Measurements from ENCODE around the gene ASXL3.
A peak's percentile ranks its signal among the peaks of the same experiment; 100 is the strongest.

Gene ASXL3

DNA sequence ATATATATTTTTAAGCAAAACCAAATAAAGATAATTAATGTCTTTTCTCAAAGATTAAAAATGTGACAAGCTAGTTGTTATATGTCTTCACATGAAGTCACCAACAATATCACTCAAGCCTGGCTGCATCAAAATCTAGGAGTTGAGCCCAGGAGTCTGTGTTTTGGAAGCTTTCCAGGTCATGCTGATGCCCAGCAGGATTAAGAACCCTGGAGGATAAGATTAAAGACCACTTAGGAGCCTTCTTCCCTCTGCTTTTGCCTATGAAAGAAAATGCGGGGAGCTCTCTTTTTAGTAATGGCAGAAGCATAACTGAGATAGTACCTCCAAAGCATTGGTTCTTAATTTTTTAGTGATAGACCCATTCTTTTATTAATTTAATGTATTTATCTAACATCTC is 157.4 kb downstream of the ASXL3 start:
- no peak for FAIRE-seq

DNA sequence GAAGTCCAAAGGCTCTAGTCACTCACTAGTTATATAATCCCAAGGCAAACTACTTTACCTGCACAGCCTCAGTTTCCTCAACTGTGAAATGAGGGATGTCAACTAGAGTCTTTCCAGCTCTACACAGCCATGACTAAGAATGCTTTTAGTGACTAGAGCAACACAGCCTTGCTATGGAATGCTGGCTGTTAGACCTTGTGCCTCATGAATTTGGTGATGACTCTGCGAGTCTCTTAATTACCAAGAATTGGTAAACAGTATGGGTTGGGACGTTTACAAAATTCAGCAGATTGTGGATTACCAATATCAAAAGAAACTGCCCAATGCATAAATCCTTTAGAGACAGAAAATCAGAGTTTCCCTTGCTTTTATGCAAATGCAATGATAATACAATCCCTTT is 163.7 kb downstream of the ASXL3 start:
- FAIRE-seq = no peak

DNA sequence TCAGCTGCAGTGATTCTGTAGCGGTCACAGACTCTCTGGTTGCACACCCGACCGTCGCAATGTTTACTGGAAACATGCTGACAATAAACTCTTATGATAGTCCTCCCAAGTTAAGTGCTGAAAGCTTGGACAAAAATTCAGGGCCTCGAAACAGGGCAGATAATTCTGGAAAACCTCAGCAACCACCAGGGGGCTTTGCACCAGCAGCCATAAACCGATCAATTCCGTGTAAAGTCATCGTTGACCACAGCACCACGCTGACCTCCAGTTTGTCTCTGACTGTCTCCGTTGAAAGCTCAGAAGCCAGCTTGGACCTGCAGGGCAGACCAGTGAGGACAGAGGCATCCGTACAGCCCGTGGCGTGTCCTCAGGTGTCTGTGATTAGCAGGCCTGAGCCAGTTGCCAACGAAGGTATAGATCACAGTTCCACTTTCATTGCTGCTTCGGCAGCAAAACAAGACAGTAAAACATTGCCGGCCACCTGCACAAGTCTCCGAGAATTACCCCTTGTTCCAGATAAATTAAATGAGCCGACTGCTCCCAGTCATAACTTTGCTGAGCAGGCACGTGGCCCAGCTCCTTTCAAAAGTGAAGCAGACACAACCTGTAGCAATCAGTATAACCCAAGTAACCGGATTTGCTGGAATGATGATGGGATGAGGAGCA is 166.1 kb downstream of the ASXL3 start:
- FAIRE-seq = no peak

DNA sequence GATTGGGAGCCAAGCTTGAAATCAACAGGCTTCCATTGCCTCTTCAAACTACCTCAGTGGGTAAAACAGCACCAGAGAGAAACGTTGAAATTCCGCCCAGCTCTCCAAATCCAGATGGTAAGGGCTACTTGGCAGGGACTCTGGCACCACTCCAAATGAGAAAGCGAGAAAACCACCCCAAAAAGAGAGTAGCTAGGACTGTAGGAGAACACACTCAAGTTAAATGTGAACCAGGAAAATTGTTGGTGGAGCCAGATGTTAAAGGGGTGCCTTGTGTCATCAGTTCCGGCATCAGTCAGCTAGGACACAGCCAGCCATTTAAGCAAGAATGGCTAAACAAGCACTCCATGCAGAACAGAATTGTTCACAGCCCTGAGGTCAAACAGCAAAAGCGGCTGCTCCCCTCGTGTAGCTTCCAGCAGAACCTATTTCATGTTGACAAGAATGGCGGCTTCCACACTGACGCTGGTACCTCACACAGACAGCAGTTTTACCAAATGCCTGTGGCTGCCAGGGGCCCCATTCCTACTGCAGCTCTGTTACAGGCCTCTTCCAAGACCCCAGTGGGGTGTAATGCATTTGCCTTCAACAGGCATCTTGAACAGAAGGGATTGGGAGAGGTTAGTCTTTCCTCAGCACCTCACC is 167.3 kb downstream of the ASXL3 start:
- FAIRE-seq = no peak

DNA sequence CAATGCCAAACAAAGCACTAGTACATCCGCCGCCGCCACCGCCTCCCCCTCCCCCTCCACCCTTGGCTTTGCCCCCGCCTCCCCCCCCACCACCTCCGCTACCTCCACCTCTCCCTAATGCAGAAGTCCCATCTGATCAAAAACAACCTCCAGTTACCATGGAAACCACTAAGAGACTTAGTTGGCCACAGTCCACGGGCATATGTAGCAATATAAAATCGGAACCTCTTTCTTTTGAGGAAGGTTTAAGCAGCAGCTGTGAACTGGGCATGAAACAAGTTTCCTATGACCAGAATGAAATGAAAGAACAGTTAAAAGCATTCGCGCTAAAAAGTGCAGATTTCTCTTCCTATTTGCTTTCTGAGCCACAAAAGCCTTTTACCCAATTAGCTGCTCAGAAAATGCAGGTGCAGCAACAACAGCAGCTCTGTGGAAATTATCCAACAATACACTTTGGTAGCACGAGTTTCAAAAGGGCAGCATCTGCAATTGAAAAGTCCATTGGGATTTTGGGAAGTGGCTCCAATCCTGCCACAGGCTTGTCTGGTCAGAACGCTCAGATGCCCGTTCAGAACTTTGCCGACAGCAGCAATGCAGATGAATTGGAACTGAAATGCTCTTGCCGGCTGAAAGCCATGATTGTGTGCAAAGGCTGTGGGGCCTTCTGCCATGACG is 168.0 kb downstream of the ASXL3 start:
- FAIRE-seq = no peak

DNA sequence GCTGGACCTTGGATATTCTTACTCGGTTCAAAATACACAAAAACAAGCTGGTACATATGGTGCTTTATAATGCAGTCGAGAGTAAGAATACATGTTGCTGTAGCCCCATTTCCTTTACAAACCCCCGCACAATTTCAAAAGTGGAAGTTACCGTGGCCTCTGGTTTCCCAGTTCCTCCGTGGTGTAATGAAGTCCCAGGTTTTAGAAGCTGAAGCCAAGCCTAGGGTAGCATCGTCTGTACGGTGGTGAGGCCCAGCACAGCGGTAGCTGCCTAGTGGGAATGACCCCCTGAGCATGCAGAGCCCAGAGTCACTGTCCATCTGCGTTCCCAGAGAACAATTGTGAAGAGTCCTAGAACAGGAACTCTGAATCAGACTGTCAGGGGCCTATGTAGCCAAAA is 171.8 kb downstream of the ASXL3 start:
- FAIRE-seq = no peak

DNA sequence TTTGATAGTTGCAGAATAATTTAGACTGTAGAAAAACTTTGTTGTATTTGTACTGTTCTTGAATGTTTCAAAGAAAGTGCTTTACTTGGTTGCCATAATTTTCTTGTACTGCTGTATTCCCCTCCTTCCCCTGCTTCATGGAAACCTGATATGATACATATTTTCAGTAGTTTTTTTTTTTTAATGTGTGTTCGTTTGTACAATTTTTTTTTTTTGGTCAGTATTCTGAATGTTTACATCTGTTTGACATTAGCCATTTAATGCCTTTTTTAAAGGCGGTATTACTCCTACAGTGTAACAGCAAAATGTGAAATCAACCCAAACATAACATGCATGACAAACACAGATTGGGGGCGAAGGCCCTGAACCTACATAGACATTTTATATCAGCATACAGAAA is 172.3 kb downstream of the ASXL3 start:
- no peak for FAIRE-seq

DNA sequence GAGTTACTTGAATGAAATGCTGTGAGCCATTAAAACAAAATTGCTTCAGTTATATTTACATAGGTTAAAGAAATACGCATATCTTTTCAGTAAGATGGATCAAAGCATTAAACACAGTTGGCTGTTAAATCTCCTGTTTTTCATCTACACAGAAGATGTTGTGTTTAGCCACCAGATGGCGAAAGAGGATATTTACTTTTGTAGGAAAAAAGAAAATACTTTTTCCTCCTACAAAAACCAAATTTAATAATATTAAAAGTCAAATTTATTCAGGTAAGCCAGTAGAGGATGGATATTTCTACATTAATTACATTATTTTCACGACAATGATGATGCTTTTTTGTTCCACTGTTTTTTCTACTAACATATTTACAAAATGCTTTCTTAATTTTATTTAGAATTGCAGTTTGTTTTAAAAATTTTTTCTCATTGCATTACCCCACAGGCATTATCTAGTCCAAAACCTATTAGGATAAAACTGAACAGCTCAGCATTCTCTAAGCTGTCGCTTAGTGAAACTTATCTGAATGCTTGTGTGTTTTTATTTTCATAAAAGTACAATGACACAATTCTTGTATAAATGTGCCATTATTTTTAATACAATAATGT is 173.7 kb downstream of the ASXL3 start:
- FAIRE-seq = peak; percentile 86

DNA sequence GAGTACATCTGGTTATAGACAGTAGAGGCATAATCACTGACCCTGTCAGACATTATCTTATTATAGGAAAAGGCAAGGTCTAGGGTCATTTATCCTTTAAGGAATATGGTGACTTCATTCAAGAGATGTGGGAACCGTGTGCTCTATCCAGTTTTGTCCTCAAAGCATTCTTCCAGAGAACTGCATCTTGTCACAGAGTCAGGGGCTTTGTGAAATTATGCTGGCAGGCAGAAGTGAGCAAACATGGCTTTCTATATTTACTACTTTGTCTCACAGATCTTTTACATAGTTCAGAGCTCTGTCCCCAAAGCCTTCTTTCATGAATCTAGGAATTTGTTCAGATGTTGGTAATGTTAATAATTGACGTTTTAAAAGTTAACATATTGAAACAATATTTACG is 177.4 kb downstream of the ASXL3 start:
- no peak for FAIRE-seq

DNA sequence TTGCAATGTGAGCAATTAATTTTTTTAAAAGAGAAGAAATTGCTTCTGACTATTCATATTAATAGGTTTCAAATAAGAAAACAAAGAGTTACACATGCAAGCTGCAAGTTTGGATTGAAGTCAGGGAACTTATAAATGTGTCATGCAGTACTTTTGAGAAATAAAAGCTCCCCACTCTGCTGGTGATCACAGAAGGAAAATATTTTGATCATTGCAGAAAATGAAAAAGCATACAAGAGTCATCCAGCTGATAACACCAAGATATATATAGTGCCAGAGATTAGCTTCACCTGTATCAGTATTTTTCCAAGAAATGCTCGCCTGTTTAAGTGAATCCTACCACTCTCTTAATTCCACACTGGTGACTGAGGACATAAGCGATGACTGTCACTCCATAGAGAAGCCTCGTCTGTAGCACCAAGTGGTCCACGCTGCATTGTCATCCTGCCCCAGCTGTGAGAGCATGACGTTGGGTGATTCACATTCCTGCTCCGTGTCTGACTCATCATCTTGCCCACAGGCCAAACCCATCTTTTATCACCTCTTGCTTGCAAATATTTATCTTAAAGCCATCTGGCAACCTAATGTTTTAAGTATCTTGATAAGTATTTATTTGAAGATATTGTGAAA is 178.0 kb downstream of the ASXL3 start:
- no peak for FAIRE-seq

DNA sequence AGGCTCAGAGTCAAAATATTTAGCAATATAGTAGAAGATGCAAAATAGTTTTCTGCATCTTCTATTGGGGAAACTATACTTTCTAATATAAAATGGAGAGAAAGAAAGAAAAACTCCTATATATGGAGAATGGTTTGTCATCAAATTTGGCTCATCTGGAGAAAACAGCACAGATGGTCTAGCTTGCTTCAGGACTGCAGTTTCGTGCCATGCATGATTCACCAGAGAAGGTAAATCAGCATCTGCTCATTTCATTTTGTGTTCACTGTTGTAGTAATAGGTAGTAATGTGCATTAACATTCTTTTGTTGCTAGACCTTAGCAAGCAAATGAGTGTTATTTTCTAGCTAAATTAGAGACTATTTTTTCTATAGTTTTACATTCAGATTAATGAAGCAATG is 179.0 kb downstream of the ASXL3 start:
- FAIRE-seq = no peak

DNA sequence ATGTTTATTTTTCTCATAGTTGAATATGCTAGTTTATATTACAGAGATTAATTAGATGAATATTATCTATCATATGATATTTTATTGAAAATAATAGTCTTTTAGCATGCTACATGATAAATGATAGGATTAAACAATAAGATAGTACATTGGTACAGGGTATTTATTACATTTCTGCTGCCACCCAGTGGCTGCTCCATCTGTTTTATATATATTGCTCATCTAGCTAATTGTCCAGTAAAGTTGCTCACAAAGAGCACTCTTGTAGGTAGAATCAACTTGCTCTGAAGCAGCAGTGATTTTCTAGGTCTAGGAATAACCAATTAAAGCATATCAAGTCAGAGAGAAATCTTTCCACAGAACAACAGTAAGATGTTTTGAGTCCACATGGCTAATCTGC is 183.3 kb downstream of the ASXL3 start:
- FAIRE-seq = no peak

DNA sequence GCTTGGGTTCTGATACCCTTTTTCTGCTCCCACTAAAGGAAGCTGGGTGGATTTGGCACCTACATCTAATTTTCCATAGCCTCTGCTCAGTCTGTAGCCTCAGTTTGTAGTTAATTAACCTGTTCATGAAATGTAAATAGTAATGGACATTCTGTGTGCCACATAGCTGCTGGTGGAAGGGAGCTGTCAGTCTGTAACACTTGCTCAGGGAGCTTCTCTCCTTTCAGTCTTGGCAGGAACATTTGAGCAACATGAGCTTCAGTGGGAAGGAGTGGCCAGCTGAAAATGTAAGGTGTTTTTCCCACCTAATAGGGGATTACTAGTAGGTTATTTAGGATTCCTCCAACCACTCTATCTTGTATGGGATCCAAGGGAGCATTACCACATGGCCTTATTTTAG is 203.4 kb downstream of the ASXL3 start:
- no peak for FAIRE-seq

Data from G401.6 (cell line).